Hepatocyte (in vitro differentiated cells): ENCODE data around the gene SETBP1. TPM values are rescaled to one million over a fixed set of nuclear protein-coding genes. Genes with fewer than 3 reads are reported as not detected.

Experiments used
- DNase-seq: peaks from one replicate; pipeline ENCODE4 v3.0.0-alpha.2; 2016; ENCODE audit warnings: low spot score
- H2AFZ ChIP-seq: fragments of 200-600 bp; sonication (generic); 2 replicates; pipeline ENCODE4 v1.6.0; 2016; ENCODE audit warnings: antibody characterized with exemption, mild to moderate bottlenecking
- H3K27ac ChIP-seq: fragments of 200-600 bp; sonication (generic); 2 replicates; pipeline ENCODE4 v1.5.1; 2016; ENCODE audit warnings: mild to moderate bottlenecking
- H3K27me3 ChIP-seq: fragments of 200-600 bp; sonication (generic); 2 replicates; pipeline ENCODE4 v1.6.1; 2016
- H3K36me3 ChIP-seq: fragments of 200-600 bp; sonication (generic); replicated peaks from 2 replicates; pipeline ENCODE4 v1.5.1; 2016; ENCODE audit warnings: low read depth; ENCODE audit not compliant: insufficient read depth
- H3K4me1 ChIP-seq: fragments of 200-600 bp; sonication (generic); 2 replicates; pipeline ENCODE4 v1.5.1; 2016; ENCODE audit warnings: mild to moderate bottlenecking, moderate library complexity; ENCODE audit not compliant: insufficient read depth
- H3K4me2 ChIP-seq: fragments of 200-600 bp; sonication (generic); 2 replicates; pipeline ENCODE4 v1.6.0; 2016
- H3K4me3 ChIP-seq: fragments of 200-600 bp; sonication (generic); 2 replicates; pipeline ENCODE4 v1.5.1; 2016; ENCODE audit warnings: mild to moderate bottlenecking
- H3K79me2 ChIP-seq: fragments of 200-600 bp; sonication (generic); 2 replicates; pipeline ENCODE4 v1.6.0; 2017; ENCODE audit warnings: mild to moderate bottlenecking
- H3K9me2 ChIP-seq: fragments of 200-600 bp; sonication (generic); replicated peaks from 2 replicates; pipeline ENCODE4 v1.6.0; 2017; ENCODE audit warnings: mild to moderate bottlenecking; ENCODE audit not compliant: insufficient read depth
- H3K9me3 ChIP-seq: fragments of 200-600 bp; sonication (generic); 2 replicates; pipeline ENCODE4 v1.5.1; 2016; ENCODE audit warnings: low read depth, mild to moderate bottlenecking
- H4K20me1 ChIP-seq: fragments of 200-600 bp; sonication (generic); 2 replicates; pipeline ENCODE4 v1.6.0; 2016; ENCODE audit warnings: mild to moderate bottlenecking; ENCODE audit not compliant: insufficient read depth, poor library complexity, severe bottlenecking
- EZH2 ChIP-seq: fragments of 200-600 bp; sonication (generic); IDR thresholded peaks from 2 replicates; pipeline ENCODE4 v1.6.1; 2016; ENCODE audit warnings: antibody characterized with exemption, mild to moderate bottlenecking, borderline replicate concordance
- EZH2phosphoT487 ChIP-seq: fragments of 200-600 bp; sonication (generic); IDR thresholded peaks from one replicate; pipeline ENCODE4 v1.6.1; 2018; ENCODE audit warnings: antibody characterized with exemption, mild to moderate bottlenecking, low read depth, moderate library complexity; ENCODE audit not compliant: unreplicated experiment, severe bottlenecking
- WGBS: methylation state at CpG from one replicate; pipeline ENCODE4 v1.1.6; 2016; ENCODE audit warnings: low lambda C conversion rate; ENCODE audit errors: missing lambda C conversion rate; 5-methylcytosine and 5-hydroxymethylcytosine counted together
- polyA plus RNA-seq: library from polyadenylated mRNA; unstranded; fragments of >200 nt; fragmentation: Nextera tagmentation; extraction: Ambion mirVana; gene quantifications from 2 replicates; pipeline ENCODE4 v1.2.1, GENCODE V29; 2016
- total RNA-seq: library from RNA; depleted of rRNA; stranded (reverse); fragments of >200 nt; gene quantifications from 2 replicates; pipeline ENCODE4 v1.2.3, GENCODE V29; 2014
- TF ChIP-seq, protein P1 (sequence below): fragments of 200-600 bp; sonication (generic); IDR thresholded peaks from 2 replicates; pipeline ENCODE4 v1.5.1; 2016; ENCODE audit warnings: antibody characterized with exemption, mild to moderate bottlenecking; ENCODE audit not compliant: poor library complexity

Gene SETBP1
- total and polyA plus RNA-seq, 2 experiments from 2014 or later = 10.3 to 21.1 TPM

DNA sequence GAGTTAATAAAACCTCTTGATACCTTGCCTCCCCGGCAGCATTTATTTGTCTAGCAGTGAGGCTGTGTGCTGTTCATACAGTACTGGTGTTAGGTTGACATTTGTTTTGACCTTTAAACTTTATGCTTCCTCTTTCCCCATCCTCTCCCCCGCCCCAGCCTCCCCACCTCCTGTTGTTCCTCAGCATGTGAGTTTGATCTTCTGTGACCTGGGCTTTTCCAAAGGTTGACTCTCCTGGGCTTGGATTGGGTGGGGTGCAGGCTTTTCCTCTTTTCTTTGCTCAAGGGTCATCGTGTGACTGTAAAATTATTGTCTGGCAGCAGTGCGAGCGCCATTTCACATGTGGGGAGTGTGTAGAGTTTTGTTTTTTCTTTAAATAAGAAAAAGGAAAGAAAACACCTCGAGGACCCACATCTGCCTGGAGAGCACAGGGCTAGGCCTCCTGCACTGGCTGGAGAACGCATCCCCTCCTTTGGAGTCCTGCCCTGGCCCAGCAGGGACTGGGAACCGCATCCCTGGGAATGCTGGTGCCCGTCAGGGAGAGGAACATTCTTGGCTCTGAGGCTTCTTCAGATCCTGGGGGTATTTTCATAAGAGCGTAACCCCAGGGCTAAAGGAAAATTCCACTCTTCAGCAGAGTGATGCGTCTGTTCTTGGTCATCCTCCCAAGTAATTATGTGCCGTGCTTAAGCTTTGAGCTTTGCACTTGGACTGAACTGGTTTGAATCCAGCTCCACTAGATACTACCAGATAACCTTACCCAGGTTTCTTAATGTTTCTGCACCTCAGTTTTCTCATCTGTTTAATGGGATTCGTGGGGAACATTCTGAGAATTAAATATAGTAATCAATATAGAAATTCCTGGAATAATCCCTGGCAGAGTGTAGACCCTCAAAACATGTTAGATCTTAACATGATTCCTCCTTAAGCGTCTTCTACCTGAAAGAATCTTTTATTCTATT is 91.5 kb downstream of the SETBP1 start:
- Histone ChIP-seq H3K4me2 (peak overlapping the region; percentile 37), H3K36me3 (no peaks in the 10 kb centered on the region), H3K27ac (peak overlapping the region; percentile 67), H3K79me2 (peaks cover 87% of the 10 kb centered on the region), H4K20me1 (peaks cover 5% of the 10 kb centered on the region), H3K9me3 (no peaks in the 10 kb centered on the region), H3K4me3 (no peak overlapping the region), H3K4me1 (peaks cover 31% of the 10 kb centered on the region), H2AFZ (no peak overlapping the region), H3K9me2 (no peaks in the 10 kb centered on the region), H3K27me3 (no peaks in the 10 kb centered on the region)
- no peak for TF ChIP-seq EZH2phosphoT487
- no peak for TF ChIP-seq EZH2
- TF ChIP-seq, protein P1, sequence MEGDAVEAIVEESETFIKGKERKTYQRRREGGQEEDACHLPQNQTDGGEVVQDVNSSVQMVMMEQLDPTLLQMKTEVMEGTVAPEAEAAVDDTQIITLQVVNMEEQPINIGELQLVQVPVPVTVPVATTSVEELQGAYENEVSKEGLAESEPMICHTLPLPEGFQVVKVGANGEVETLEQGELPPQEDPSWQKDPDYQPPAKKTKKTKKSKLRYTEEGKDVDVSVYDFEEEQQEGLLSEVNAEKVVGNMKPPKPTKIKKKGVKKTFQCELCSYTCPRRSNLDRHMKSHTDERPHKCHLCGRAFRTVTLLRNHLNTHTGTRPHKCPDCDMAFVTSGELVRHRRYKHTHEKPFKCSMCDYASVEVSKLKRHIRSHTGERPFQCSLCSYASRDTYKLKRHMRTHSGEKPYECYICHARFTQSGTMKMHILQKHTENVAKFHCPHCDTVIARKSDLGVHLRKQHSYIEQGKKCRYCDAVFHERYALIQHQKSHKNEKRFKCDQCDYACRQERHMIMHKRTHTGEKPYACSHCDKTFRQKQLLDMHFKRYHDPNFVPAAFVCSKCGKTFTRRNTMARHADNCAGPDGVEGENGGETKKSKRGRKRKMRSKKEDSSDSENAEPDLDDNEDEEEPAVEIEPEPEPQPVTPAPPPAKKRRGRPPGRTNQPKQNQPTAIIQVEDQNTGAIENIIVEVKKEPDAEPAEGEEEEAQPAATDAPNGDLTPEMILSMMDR = no peak
- DNase-seq = peak; percentile 28
- WGBS = 68% methylated on average over 14 of the region's 14 CpGs

DNA sequence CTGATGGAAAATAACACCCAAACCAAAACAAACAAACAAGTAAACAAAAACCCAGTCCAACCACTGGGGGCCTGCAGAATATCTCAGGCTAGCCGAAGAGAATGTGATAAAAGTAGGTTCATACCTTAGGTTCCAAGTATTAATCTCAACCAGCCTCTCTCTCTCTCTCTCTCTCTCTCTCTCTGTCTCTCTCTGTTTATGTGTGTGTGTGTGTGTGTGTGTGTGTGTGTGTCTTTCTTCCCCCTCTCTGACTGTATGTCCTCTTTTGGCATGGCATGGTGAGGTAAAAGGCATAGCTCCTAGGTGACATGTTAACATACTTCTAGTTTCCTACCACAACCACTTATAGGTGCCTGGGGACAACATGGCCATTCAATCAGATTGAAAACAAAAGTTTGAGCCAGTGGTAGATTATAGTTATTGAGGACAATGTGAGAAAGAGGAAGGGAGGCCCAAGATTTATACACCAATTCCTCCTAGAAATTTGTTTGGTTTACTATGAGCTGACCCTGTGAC is 93.0 kb downstream of the SETBP1 start:
- Histone ChIP-seq H3K9me3 (no peaks in the 10 kb centered on the region), H3K36me3 (no peaks in the 10 kb centered on the region), H3K79me2 (peaks cover 77% of the 10 kb centered on the region), H3K27ac (no peak overlapping the region), H3K4me1 (peaks cover 44% of the 10 kb centered on the region), H3K4me2 (no peak overlapping the region), H3K9me2 (no peaks in the 10 kb centered on the region), H2AFZ (no peak overlapping the region), H4K20me1 (peaks cover 5% of the 10 kb centered on the region), H3K27me3 (no peaks in the 10 kb centered on the region), H3K4me3 (no peak overlapping the region)
- no peak for DNase-seq
- 67% methylated on average over 1 of the region's 1 CpG for WGBS
- TF ChIP-seq EZH2phosphoT487 (no peak), EZH2 (no peak)
- TF ChIP-seq, protein P1 = no peak

- Histone ChIP-seq H3K4me1 (peaks cover 49% of the 10 kb centered on the region), H3K4me3 (no peak overlapping the region), H2AFZ (no peak overlapping the region), H3K27ac (no peak overlapping the region), H3K9me3 (no peaks in the 10 kb centered on the region), H3K27me3 (no peaks in the 10 kb centered on the region), H3K9me2 (no peaks in the 10 kb centered on the region), H4K20me1 (peaks cover 5% of the 10 kb centered on the region), H3K4me2 (no peak overlapping the region), H3K79me2 (peaks cover 74% of the 10 kb centered on the region), H3K36me3 (no peaks in the 10 kb centered on the region)
- 65% methylated on average over 3 of the region's 3 CpGs for WGBS
- no peak for DNase-seq
- no peak for TF ChIP-seq EZH2phosphoT487
- TF ChIP-seq, protein P1 = no peak
- TF ChIP-seq EZH2 = no peak
These were observed 93.5 kb downstream of the SETBP1 start for GRCh38 chr18:44774191-44774590.
